Upper lobe of right lung (tissue), 1 donor: Measurements from ENCODE around the gene CDY2A. TPM values are rescaled to one million over a fixed set of nuclear protein-coding genes. Genes with fewer than 3 reads are reported as not detected.

Experiments used
- total RNA-seq: library from RNA; stranded (reverse); fragmentation: NEBNext Ultra II Directional; extraction: Animal tissue kit (Norgen Biotek cat#: 25700); gene quantifications from one replicate; pipeline ENCODE4 v1.2.1, GENCODE V29; 2021
- donor health status: DM: no; HTN: yes; CAD: no; lungs with severe emphysema.

CDY2A gene
- total RNA-seq, 1 donor from 2014 or later: not detected

Other genes starting within 250 kb of the CDY2A start
- not detected for gene CDY2B, start 145.6 kb upstream of the CDY2A start, total RNA-seq